Measurements from ENCODE around the gene PDGFC.

DNA sequence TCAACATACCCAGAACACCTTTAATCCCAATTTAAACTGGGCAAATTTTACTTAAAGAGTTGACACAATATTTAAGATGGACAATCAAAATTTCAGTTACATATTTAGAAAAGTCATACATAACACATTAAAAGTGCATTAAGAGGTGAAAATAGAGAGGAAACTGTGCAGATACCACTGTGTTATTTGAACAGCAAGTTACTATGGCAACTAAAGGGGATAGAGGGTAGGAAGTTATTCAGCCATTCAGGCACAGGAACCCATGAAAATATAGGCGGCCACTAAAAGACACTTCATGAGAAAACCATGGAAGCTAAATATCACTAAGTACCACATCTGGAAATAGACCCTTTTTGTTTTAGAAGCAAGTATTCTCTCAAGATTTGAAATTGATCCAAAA is 75.1 kb downstream of the PDGFC start:
- TF ChIP-seq FOXK2 (IDR thresholded peaks at IDR 0.05), result no peak
- TF ChIP-seq BHLHE40 (IDR thresholded peaks at IDR 0.05; ENCODE audit: borderline replicate concordance), result no peak
- no peak for TF ChIP-seq LEF1 (IDR thresholded peaks at IDR 0.05; ENCODE audit: borderline replicate concordance)
- TF ChIP-seq L3MBTL2 (conservative IDR thresholded peaks at IDR 0.05), result no peak
- TF ChIP-seq FOXM1 (IDR thresholded peaks at IDR 0.05; ENCODE audit: borderline replicate concordance), result no peak
- no peak for TF ChIP-seq ZNF384 (IDR thresholded peaks at IDR 0.05)
- no peak for TF ChIP-seq SP1 (IDR thresholded peaks at IDR 0.05)

Measured in HEK293T (cell line).